Measurements from ENCODE around the gene PIMREG.

The PIMREG gene

GRCh38 chr17:6470146-6470718 is 26.0 kb downstream of the PIMREG start:
- no peaks in the 10 kb centered on the region for H3K36me3 ChIP-seq (ENCODE audit: low read length)
- no peaks in the 10 kb centered on the region for H3K9me3 ChIP-seq (ENCODE audit: insufficient read depth, low read length)
- no peaks in the 10 kb centered on the region for H3K27me3 ChIP-seq (ENCODE audit: low read length)
- H3K27ac ChIP-seq (ENCODE audit: low read depth, low read length): no peak overlapping the region
- H3K4me3 ChIP-seq (ENCODE audit: insufficient read depth, low read length, poor library complexity, severe bottlenecking): no peak overlapping the region
- no peak overlapping the region for H3K9ac ChIP-seq (ENCODE audit: low read length)
- no peak overlapping the region for H3K4me2 ChIP-seq (ENCODE audit: low read depth, low read length, poor library complexity, severe bottlenecking)
- H4K20me1 ChIP-seq (ENCODE audit: low read depth, low read length): no peaks in the 10 kb centered on the region
- H2AFZ ChIP-seq (ENCODE audit: low read depth, low read length, severe bottlenecking): no peak overlapping the region
- TF ChIP-seq EZH2phosphoT487 (conservative IDR thresholded peaks at IDR 0.05; ENCODE audit: low read length): no peak
- TF ChIP-seq CTCF (IDR thresholded peaks at IDR 0.05; ENCODE audit: insufficient read depth, low read length, poor library complexity, severe bottlenecking): no peak
- H3F3A ChIP-seq (ENCODE audit: insufficient read depth): no peaks in the 10 kb centered on the region
- H3K79me2 ChIP-seq (ENCODE audit: insufficient read depth, low read length): no peaks in the 10 kb centered on the region
- H3K9me2 ChIP-seq (replicated peaks; ENCODE audit: insufficient read depth, low read length): no peaks in the 10 kb centered on the region

- no peak overlapping the region for H3K27ac ChIP-seq (ENCODE audit: low read depth, low read length)
- H3K9ac ChIP-seq (ENCODE audit: low read length): no peak overlapping the region
- TF ChIP-seq CTCF (IDR thresholded peaks at IDR 0.05; ENCODE audit: insufficient read depth, low read length, poor library complexity, severe bottlenecking) (no peak), EZH2phosphoT487 (conservative IDR thresholded peaks at IDR 0.05; ENCODE audit: low read length) (no peak)
- no peak overlapping the region for H2AFZ ChIP-seq (ENCODE audit: low read depth, low read length, severe bottlenecking)
- H3K79me2 ChIP-seq (ENCODE audit: insufficient read depth, low read length): no peaks in the 10 kb centered on the region
- H3K9me3 ChIP-seq (ENCODE audit: insufficient read depth, low read length): no peaks in the 10 kb centered on the region
- H3K9me2 ChIP-seq (replicated peaks; ENCODE audit: insufficient read depth, low read length): no peaks in the 10 kb centered on the region
- H4K20me1 ChIP-seq (ENCODE audit: low read depth, low read length): no peaks in the 10 kb centered on the region
- no peak overlapping the region for H3K4me2 ChIP-seq (ENCODE audit: low read depth, low read length, poor library complexity, severe bottlenecking)
- H3K27me3 ChIP-seq (ENCODE audit: low read length): no peaks in the 10 kb centered on the region
- H3K4me3 ChIP-seq (ENCODE audit: insufficient read depth, low read length, poor library complexity, severe bottlenecking): no peak overlapping the region
- no peaks in the 10 kb centered on the region for H3F3A ChIP-seq (ENCODE audit: insufficient read depth)
- H3K36me3 ChIP-seq (ENCODE audit: low read length): no peaks in the 10 kb centered on the region
Measured at GRCh38 chr17:6470751-6471521, 26.7 kb downstream of the PIMREG start.

GRCh38 chr17:6471531-6472465 is 27.5 kb downstream of the PIMREG start:
- H3K4me2 ChIP-seq (ENCODE audit: low read depth, low read length, poor library complexity, severe bottlenecking): no peak overlapping the region
- H3K79me2 ChIP-seq (ENCODE audit: insufficient read depth, low read length): no peaks in the 10 kb centered on the region
- no peaks in the 10 kb centered on the region for H3K27me3 ChIP-seq (ENCODE audit: low read length)
- no peaks in the 10 kb centered on the region for H3K9me2 ChIP-seq (replicated peaks; ENCODE audit: insufficient read depth, low read length)
- no peaks in the 10 kb centered on the region for H3F3A ChIP-seq (ENCODE audit: insufficient read depth)
- H3K9me3 ChIP-seq (ENCODE audit: insufficient read depth, low read length): no peaks in the 10 kb centered on the region
- no peak overlapping the region for H2AFZ ChIP-seq (ENCODE audit: low read depth, low read length, severe bottlenecking)
- H3K27ac ChIP-seq (ENCODE audit: low read depth, low read length): no peak overlapping the region
- TF ChIP-seq EZH2phosphoT487 (conservative IDR thresholded peaks at IDR 0.05; ENCODE audit: low read length) (no peak), CTCF (IDR thresholded peaks at IDR 0.05; ENCODE audit: insufficient read depth, low read length, poor library complexity, severe bottlenecking) (no peak)
- H3K4me3 ChIP-seq (ENCODE audit: insufficient read depth, low read length, poor library complexity, severe bottlenecking): no peak overlapping the region
- no peaks in the 10 kb centered on the region for H3K36me3 ChIP-seq (ENCODE audit: low read length)
- H4K20me1 ChIP-seq (ENCODE audit: low read depth, low read length): no peaks in the 10 kb centered on the region
- H3K9ac ChIP-seq (ENCODE audit: low read length): no peak overlapping the region

Measured in SU-DHL-6 (cell line).